ENCODE results near the gene POTEB3. TPM values are rescaled to one million over a fixed set of nuclear protein-coding genes. Genes with fewer than 3 reads are reported as not detected.
"Not testable (repeated sequence)": the region's sequence is repeated elsewhere in the genome, so short reads cannot be mapped to it uniquely, and the experiment has no call there.

The POTEB3 gene
- total RNA-seq, 2 experiments from 2014 or later = not detected

DNA sequence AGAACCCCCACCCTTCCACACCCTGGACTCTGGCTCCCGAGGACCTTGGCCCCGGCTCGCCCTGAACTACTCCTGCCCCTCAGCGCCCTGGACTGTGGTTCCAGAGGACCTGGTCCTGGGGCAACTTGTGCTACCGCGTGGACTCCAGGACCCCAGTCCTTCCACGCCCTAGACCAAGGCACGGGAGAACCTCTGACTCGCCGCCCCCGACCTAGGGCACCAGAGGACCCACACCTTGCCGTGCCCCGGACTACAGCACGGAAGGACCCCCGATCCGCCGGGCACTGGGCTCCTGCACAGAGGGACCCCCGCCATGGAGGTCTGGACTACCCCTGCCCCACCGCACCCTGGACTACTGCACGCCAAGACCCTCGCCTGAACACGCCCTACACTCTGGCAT is 71.7 kb downstream of the POTEB3 start:
- H3K4me3 Mint-ChIP-seq; ATAC-seq; H3K9me3 Mint-ChIP-seq (ENCODE audit: low read depth); H3K27ac Mint-ChIP-seq; H3K27me3 Mint-ChIP-seq; H3K4me1 Mint-ChIP-seq; H3K36me3 Mint-ChIP-seq; CTCF ChIA-PET; DNase-seq: not testable (repeated sequence)

Small RNA genes within 50 kb of the gene (microRNA-seq; reads per million reads assigned to microRNA genes)
- not detected for gene MIR3118-3

Data from activated CD8-positive, alpha-beta memory T cell treated with anti-CD3 and anti-CD28 coated beads, Interleukin-2, amount 10 ng/mL, durations not matched to agents 7 days and 5 days (primary cell).